Testis (tissue), 2 donors: ENCODE measurements around the gene TXLNB.

Experiments
- CTCF ChIP-seq, 3 experiments: fragments of 450-650 bp in 2 of 3; fragments of 200-600 bp in 1 of 3; sonication (generic) in 1 of 3; IDR thresholded peaks; one replicate each; pipeline ENCODE4 v1.5.1; 2016 to 2019; ENCODE audit warnings: antibody characterized with exemption in 3 of 3, mild to moderate bottlenecking in 2 of 3, moderate library complexity in 1 of 3
- POLR2A ChIP-seq: fragments of 450-650 bp; IDR thresholded peaks from one replicate; pipeline ENCODE4 v1.6.1; 2017; ENCODE audit warnings: antibody characterized with exemption, mild to moderate bottlenecking, moderate library complexity

DNA sequence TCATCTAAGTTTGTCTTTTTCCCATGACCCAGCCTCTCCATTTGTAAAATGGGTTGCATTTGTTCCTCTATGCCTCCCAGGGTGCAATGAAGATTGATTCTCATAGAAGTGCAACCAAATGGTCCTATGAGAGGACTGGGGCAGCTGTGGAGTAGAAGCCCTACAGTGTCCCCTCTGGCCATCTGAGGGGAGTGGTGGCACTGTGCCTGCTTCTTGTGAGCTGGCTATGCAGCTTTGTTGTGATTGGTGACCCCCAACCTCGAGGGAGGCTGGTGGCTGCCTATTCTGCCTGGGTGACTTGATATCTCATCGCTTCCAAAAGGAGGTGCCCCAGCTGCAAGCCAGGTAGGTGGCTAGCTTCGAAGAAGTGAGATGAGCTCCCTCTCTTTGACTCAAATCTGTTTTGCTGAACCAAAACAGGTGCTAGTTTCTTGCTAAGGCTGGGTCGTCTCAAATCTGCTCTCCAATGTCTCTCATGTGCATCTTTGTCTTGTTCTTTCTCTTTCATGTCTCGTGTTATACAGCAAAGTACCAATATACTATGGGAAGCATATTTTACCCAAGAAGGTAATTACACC, 33.9 kb downstream of the TXLNB start:
- TF ChIP-seq POLR2A (no peak), CTCF (IDR thresholded peaks at IDR 0.05) (no peak)
